T-cell (primary cell): ENCODE results near the gene SCT. TPM values are rescaled to one million over a fixed set of nuclear protein-coding genes. Genes with fewer than 3 reads are reported as not detected.

Source experiments
- ATAC-seq, 4 experiments: fragments of 200-7000 bp in 3 of 4; fragments of 150-1000 bp in 1 of 4; cut with Tn5 transposase; replicated peaks in 1 of 4; 1 replicate in 3 of 4; 2 replicates in 1 of 4; pipeline ENCODE4 v1.10.0; 2021; ENCODE audit warnings: moderate library complexity in 3 of 4, mild to moderate bottlenecking in 2 of 4, moderate number of reproducible peaks in 1 of 4
- CTCF ChIA-PET, 2 donors: fragments of 300-600 bp; sonication (Branson Sonifier 250); formaldehyde crosslinking; loops; one replicate each; lab custom pipeline; 2022; ENCODE audit warnings: antibody characterized with exemption in 2 of 2; lab: Charles Lee
- POLR2A ChIA-PET, 2 donors: fragments of 300-600 bp; sonication (Branson Sonifier 250); formaldehyde crosslinking; loops; one replicate each; lab custom pipeline; 2022; ENCODE audit warnings: antibody characterized with exemption in 2 of 2; lab: Charles Lee
- DNase-seq, 35 experiments: peaks; one replicate each; pipeline versions ENCODE4 v3.0.0 to v3.0.0-alpha.2; 2013 to 2023
- H3K27ac ChIP-seq: one replicate; pipeline ENCODE4 v1.5.1; 2013; ENCODE audit warnings: low read length
- H3K27me3 ChIP-seq, 2 experiments: replicated peaks in 1 of 2; 1 replicate in 1 of 2; 2 replicates in 1 of 2; pipeline versions ENCODE4 v1.6.1 to v1.7.0; 2013; ENCODE audit warnings: low read length in 1 of 2, mixed read lengths in 1 of 2; ENCODE audit not compliant: control insufficient read depth in 2 of 2, insufficient read depth in 2 of 2; ENCODE audit errors: extremely low read depth in 1 of 2
- H3K36me3 ChIP-seq, 2 donors: 1 replicate in 1 of 2; 2 replicates in 1 of 2; pipeline versions ENCODE4 v1.6.1 to v1.7.0; 2013; ENCODE audit warnings: low read length in 1 of 2; ENCODE audit not compliant: control insufficient read depth in 2 of 2, insufficient read depth in 1 of 2; ENCODE audit errors: extremely low read depth in 1 of 2
- H3K4me1 ChIP-seq, 2 experiments: 1 replicate in 1 of 2; 2 replicates in 1 of 2; pipeline versions ENCODE4 v1.6.1 to v1.7.0; 2013; ENCODE audit warnings: low read length in 2 of 2, mixed read lengths in 1 of 2; ENCODE audit not compliant: insufficient read depth in 2 of 2, control insufficient read depth in 1 of 2; ENCODE audit errors: extremely low read depth in 1 of 2
- H3K4me3 ChIP-seq, 2 donors: 1 replicate in 1 of 2; 2 replicates in 1 of 2; pipeline versions ENCODE4 v1.5.1 to v1.7.0; 2013; ENCODE audit warnings: mild to moderate bottlenecking in 2 of 2, low read length in 1 of 2, moderate library complexity in 1 of 2; ENCODE audit not compliant: control insufficient read depth in 1 of 2; ENCODE audit errors: extremely low read depth in 1 of 2
- H3K9me3 ChIP-seq: 2 replicates; pipeline ENCODE4 v1.7.0; 2013
- H3K27ac Mint-ChIP-seq, 2 donors: one replicate each; pipeline ENCODE4 v1.8.0; 2020 to 2021; ENCODE audit warnings: mild to moderate bottlenecking in 2 of 2, mixed read lengths in 2 of 2
- H3K27me3 Mint-ChIP-seq, 2 donors: one replicate each; pipeline ENCODE4 v1.8.0; 2021 to 2022; ENCODE audit warnings: mixed read lengths in 2 of 2
- H3K36me3 Mint-ChIP-seq: one replicate; pipeline ENCODE4 v1.8.0; 2021; ENCODE audit warnings: mixed read lengths
- H3K4me1 Mint-ChIP-seq, 3 donors: one replicate each; pipeline ENCODE4 v1.8.0; 2020 to 2022; ENCODE audit warnings: mixed read lengths in 3 of 3, mild to moderate bottlenecking in 1 of 3
- H3K4me3 Mint-ChIP-seq, 3 donors: one replicate each; pipeline ENCODE4 v1.8.0; 2020 to 2022; ENCODE audit warnings: mild to moderate bottlenecking in 3 of 3, mixed read lengths in 3 of 3, moderate library complexity in 3 of 3
- H3K9me3 Mint-ChIP-seq, 3 donors: one replicate each; pipeline ENCODE4 v1.8.0; 2020 to 2022; ENCODE audit warnings: mixed read lengths in 3 of 3
- WGBS: methylation state at CpG from one replicate; pipeline ENCODE4 v1.1.5; 2013; ENCODE audit warnings: missing lambda C conversion rate; ENCODE audit not compliant: insufficient coverage; 5-methylcytosine and 5-hydroxymethylcytosine counted together
- total RNA-seq, 35 experiments: library from RNA in 6 of 35; stranded (reverse) in 6 of 35; fragments of 120-200 nt in 1 of 35; gene quantifications; one replicate each; pipeline versions ENCODE4 v1.2.1 to v1.2.4 and lab custom pipeline; 2013 to 2026

SCT gene
- total RNA-seq, 5 donors from 2014 or later (not counting 1 experiment from before 2014, with no cell fraction given) = not detected

- Histone ChIP-seq H3K27me3 (peaks cover 0 to 55% of the 10 kb centered on the region in 2 experiments), H3K4me1 (peaks cover 0 to 31% of the 10 kb centered on the region in 2 experiments), H3K27ac (no peak within 1 kb of the TSS), H3K9me3 (no peaks in the 10 kb centered on the region), H3K4me3 (peak within 1 kb of the TSS in 1 of 2 donors; percentile 15), H3K36me3 (no peaks in the 10 kb centered on the region)
- DNase-seq (no peak), ATAC-seq (peak in 3 of 4 experiments; percentile 3 to 40 (median 26))
- no peaks in the 10 kb centered on the region for H3K36me3 Mint-ChIP-seq
- H3K27me3 Mint-ChIP-seq = peaks cover 14 to 37% of the 10 kb centered on the region in 2 donors
- ChIA-PET POLR2A (no interaction called here), CTCF (interaction anchor here in 1 of 2 donors (0.6 kb wide), 1 partner anchor 50 kb away, joined by 7 read pairs; no protein-coding TSS in a partner anchor)
- no peaks in the 10 kb centered on the region for H3K9me3 Mint-ChIP-seq
- peaks cover 12 to 17% (median 15%) of the 10 kb centered on the region in 3 donors for H3K4me1 Mint-ChIP-seq
- no peak within 1 kb of the TSS for H3K27ac Mint-ChIP-seq
- H3K4me3 Mint-ChIP-seq = peak within 1 kb of the TSS in 2 of 3 donors; percentile 36 to 66
- WGBS = 20% methylated on average over 94 of the region's 100 CpGs
These were observed 9.7 kb upstream of the SCT start, which contains the start of gene DRD4 for GRCh38 chr11:636511-637332. DRD4 (plus strand) TSS chr11:637269; CDS start chr11:637305, 36 bp downstream.

GRCh38 chr11:635945-636510 is 9.0 kb upstream of the SCT start:
- Mint-ChIP-seq H3K36me3 (no peaks in the 10 kb centered on the region), H3K4me3 (peak overlapping the region in 1 of 3 donors; percentile 46), H3K27ac (no peak overlapping the region), H3K4me1 (peaks cover 12 to 15% (median 15%) of the 10 kb centered on the region in 3 donors), H3K9me3 (no peaks in the 10 kb centered on the region), H3K27me3 (peaks cover 14 to 37% of the 10 kb centered on the region in 2 donors)
- ChIA-PET CTCF (no interaction called here), POLR2A (no interaction called here)
- Histone ChIP-seq H3K4me3 (no peak overlapping the region), H3K9me3 (no peaks in the 10 kb centered on the region), H3K4me1 (peaks cover 0 to 31% of the 10 kb centered on the region in 2 experiments), H3K36me3 (no peaks in the 10 kb centered on the region), H3K27me3 (peaks cover 0 to 54% of the 10 kb centered on the region in 2 experiments), H3K27ac (no peak overlapping the region)
- no peak for ATAC-seq
- DNase-seq = no peak
- WGBS = 92% methylated on average over 21 of the region's 22 CpGs

GRCh38 chr11:630871-631270 is 3.9 kb upstream of the SCT start:
- Histone ChIP-seq H3K9me3 (no peaks in the 10 kb centered on the region), H3K4me1 (peaks cover 6 to 20% of the 10 kb centered on the region in 2 experiments), H3K4me3 (no peak overlapping the region), H3K27ac (no peak overlapping the region), H3K36me3 (no peaks in the 10 kb centered on the region), H3K27me3 (peaks cover 0 to 50% of the 10 kb centered on the region in 2 experiments)
- no peak for ATAC-seq
- ChIA-PET CTCF (no interaction called here), POLR2A (no interaction called here)
- Mint-ChIP-seq H3K4me1 (peaks cover 19 to 21% (median 20%) of the 10 kb centered on the region in 3 donors), H3K27ac (no peak overlapping the region), H3K36me3 (no peaks in the 10 kb centered on the region), H3K4me3 (no peak overlapping the region), H3K9me3 (no peaks in the 10 kb centered on the region), H3K27me3 (peaks cover 18 to 35% of the 10 kb centered on the region in 2 donors)
- no peak for DNase-seq
- no CpG with 5 or more reads among the region's 5 CpGs for WGBS

GRCh38 chr11:629237-629583 is 2.2 kb upstream of the SCT start:
- Mint-ChIP-seq H3K27me3 (peaks cover 17 to 35% of the 10 kb centered on the region in 2 donors), H3K9me3 (no peaks in the 10 kb centered on the region), H3K27ac (peak overlapping the region in 1 of 2 donors; percentile 25), H3K4me1 (peaks cover 19 to 21% (median 20%) of the 10 kb centered on the region in 3 donors), H3K36me3 (no peaks in the 10 kb centered on the region), H3K4me3 (peak overlapping the region; percentile 13 to 71 (median 25))
- DNase-seq = peak in 1 of 35 experiments; percentile 47
- peak; percentile 53 to 67 (median 62) for ATAC-seq
- Histone ChIP-seq H3K36me3 (no peaks in the 10 kb centered on the region), H3K27me3 (peaks cover 0 to 55% of the 10 kb centered on the region in 2 experiments), H3K4me3 (peak overlapping the region in 1 of 2 donors; percentile 32), H3K27ac (no peak overlapping the region), H3K9me3 (no peaks in the 10 kb centered on the region), H3K4me1 (peaks cover 6 to 20% of the 10 kb centered on the region in 2 experiments)
- WGBS = 10% methylated on average over 4 of the region's 10 CpGs
- ChIA-PET POLR2A (no interaction called here), CTCF (interaction anchor here in 1 of 2 donors (0.6 kb wide), 1 partner anchor 27 kb away, joined by 5 read pairs; no protein-coding TSS in a partner anchor)

- H3K4me3 Mint-ChIP-seq = peak overlapping the region in 1 of 3 donors; percentile 71
- H3K9me3 ChIP-seq = no peaks in the 10 kb centered on the region
- H3K27ac ChIP-seq = no peak overlapping the region
- no peak overlapping the region for H3K4me3 ChIP-seq
- peaks cover 19 to 21% (median 20%) of the 10 kb centered on the region in 3 donors for H3K4me1 Mint-ChIP-seq
- H3K36me3 ChIP-seq = no peaks in the 10 kb centered on the region
- peaks cover 6 to 20% of the 10 kb centered on the region in 2 experiments for H3K4me1 ChIP-seq
- no peaks in the 10 kb centered on the region for H3K9me3 Mint-ChIP-seq
- H3K27me3 ChIP-seq = peaks cover 0 to 66% of the 10 kb centered on the region in 2 experiments
- 97% methylated on average over 27 of the region's 31 CpGs for WGBS
- ChIA-PET POLR2A (interaction anchor here in 1 of 2 donors (0.6 kb wide), 1 partner anchor 24 kb away, joined by 3 read pairs; no protein-coding TSS in a partner anchor), CTCF (no interaction called here)
- no peak for ATAC-seq
- peaks cover 22 to 35% of the 10 kb centered on the region in 2 donors for H3K27me3 Mint-ChIP-seq
- no peak for DNase-seq
- no peaks in the 10 kb centered on the region for H3K36me3 Mint-ChIP-seq
- no peak overlapping the region for H3K27ac Mint-ChIP-seq
These were observed 1.1 kb upstream of the SCT start for GRCh38 chr11:628056-628455.

- no peak for ATAC-seq
- ChIA-PET CTCF (no interaction called here), POLR2A (no interaction called here)
- Mint-ChIP-seq H3K27ac (no peak overlapping the region), H3K9me3 (no peaks in the 10 kb centered on the region), H3K27me3 (peaks cover 22 to 33% of the 10 kb centered on the region in 2 donors), H3K4me3 (no peak overlapping the region), H3K4me1 (peaks cover 19 to 21% (median 20%) of the 10 kb centered on the region in 3 donors), H3K36me3 (no peaks in the 10 kb centered on the region)
- no peak overlapping the region for H3K4me3 ChIP-seq
- H3K4me1 ChIP-seq = peaks cover 6 to 20% of the 10 kb centered on the region in 2 experiments
- 49% methylated on average over 7 of the region's 28 CpGs for WGBS
- no peaks in the 10 kb centered on the region for H3K9me3 ChIP-seq
- no peaks in the 10 kb centered on the region for H3K36me3 ChIP-seq
- H3K27ac ChIP-seq = no peak overlapping the region
- peaks cover 0 to 66% of the 10 kb centered on the region in 2 experiments for H3K27me3 ChIP-seq
- DNase-seq = no peak
These were observed 261 bp upstream of the SCT start for GRCh38 chr11:627308-627576.
